ENCODE data around the gene C12orf60. TPM values are rescaled to one million over a fixed set of nuclear protein-coding genes. Genes with fewer than 3 reads are reported as not detected.
A peak's percentile ranks its signal among the peaks of the same experiment; 100 is the strongest.

Gene C12orf60
- total RNA-seq, 6 experiments from 2014 or later: 0.38 to 0.83 (median 0.64) TPM

DNA sequence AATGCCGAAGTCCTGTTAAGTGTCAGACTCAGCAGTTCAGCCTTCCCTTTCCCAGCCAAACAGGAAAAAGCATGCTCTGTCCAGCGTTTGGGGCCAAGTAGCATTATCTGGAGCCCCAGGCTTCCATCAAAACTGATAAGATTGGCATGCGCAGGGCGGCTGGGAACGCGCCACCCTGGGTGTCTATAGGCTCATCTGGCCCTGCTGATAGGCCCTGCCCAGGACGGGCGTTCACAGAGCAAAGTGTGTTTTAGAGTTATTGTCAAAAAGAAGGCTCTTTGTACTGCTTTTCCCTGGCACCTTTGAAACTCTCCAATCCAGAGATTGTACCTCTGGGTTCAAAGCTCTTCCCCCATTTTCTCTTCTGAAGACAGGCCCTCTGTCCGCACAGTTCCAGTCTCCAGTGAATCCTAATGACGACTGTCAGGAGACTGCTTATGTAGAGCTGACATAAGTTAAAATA is 40.0 kb downstream of the C12orf60 start, which contains the start of gene ART4:
Gene ART4 (minus strand): TSS at position 102 of the 463 bp plus-strand sequence. CDS start 413 bp downstream, outside the sequence.
- TF ChIP-seq, protein P1, sequence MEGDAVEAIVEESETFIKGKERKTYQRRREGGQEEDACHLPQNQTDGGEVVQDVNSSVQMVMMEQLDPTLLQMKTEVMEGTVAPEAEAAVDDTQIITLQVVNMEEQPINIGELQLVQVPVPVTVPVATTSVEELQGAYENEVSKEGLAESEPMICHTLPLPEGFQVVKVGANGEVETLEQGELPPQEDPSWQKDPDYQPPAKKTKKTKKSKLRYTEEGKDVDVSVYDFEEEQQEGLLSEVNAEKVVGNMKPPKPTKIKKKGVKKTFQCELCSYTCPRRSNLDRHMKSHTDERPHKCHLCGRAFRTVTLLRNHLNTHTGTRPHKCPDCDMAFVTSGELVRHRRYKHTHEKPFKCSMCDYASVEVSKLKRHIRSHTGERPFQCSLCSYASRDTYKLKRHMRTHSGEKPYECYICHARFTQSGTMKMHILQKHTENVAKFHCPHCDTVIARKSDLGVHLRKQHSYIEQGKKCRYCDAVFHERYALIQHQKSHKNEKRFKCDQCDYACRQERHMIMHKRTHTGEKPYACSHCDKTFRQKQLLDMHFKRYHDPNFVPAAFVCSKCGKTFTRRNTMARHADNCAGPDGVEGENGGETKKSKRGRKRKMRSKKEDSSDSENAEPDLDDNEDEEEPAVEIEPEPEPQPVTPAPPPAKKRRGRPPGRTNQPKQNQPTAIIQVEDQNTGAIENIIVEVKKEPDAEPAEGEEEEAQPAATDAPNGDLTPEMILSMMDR (IDR thresholded peaks at IDR 0.05): no peak
- Mint-ChIP-seq H3K4me3 (no peak within 1 kb of the TSS), H3K4me1 (ENCODE audit: low read depth) (peaks cover 34% of the 10 kb centered on the region), H3K27ac (no peak within 1 kb of the TSS), H3K27me3 (ENCODE audit: insufficient read depth) (no peaks in the 10 kb centered on the region), H3K36me3 (ENCODE audit: low read depth) (no peaks in the 10 kb centered on the region), H3K9me3 (no peaks in the 10 kb centered on the region)
- DNase-seq: no peak

- H3K27me3 Mint-ChIP-seq (ENCODE audit: insufficient read depth): no peaks in the 10 kb centered on the region
- H3K9me3 Mint-ChIP-seq: no peaks in the 10 kb centered on the region
- TF ChIP-seq, protein P1 (IDR thresholded peaks at IDR 0.05): no peak
- no peak for DNase-seq
- no peaks in the 10 kb centered on the region for H3K36me3 Mint-ChIP-seq (ENCODE audit: low read depth)
- no peak overlapping the region for H3K4me3 Mint-ChIP-seq
- peaks cover 37% of the 10 kb centered on the region for H3K4me1 Mint-ChIP-seq (ENCODE audit: low read depth)
- no peak overlapping the region for H3K27ac Mint-ChIP-seq
These were observed 40.9 kb downstream of the C12orf60 start for GRCh38 chr12:14844401-14844800.

DNA sequence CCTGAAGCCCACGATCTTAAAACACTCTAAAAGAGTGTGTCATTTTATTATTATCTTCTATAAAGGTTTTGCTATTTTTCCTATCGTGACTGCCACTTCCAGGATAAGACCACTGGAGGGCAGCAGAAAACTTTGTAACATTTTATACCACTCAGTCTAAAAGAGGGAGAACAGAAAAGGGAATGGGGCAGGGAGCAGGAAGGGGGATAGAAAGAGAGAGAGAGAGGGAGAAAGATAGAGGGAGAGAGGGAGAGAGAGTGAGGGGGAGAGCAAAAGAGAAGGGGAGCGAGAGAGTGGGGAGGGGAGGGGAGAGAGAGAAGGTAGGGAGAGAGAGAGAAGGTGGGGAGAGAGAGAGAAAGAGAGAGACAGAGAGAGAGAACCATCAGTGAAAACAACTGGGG is 41.9 kb downstream of the C12orf60 start:
- H3K4me1 Mint-ChIP-seq (ENCODE audit: low read depth): peaks cover 41% of the 10 kb centered on the region
- TF ChIP-seq, protein P1 (IDR thresholded peaks at IDR 0.05): peak; percentile 80
- no peaks in the 10 kb centered on the region for H3K36me3 Mint-ChIP-seq (ENCODE audit: low read depth)
- H3K9me3 Mint-ChIP-seq: no peaks in the 10 kb centered on the region
- DNase-seq: peak; percentile 57
- no peak overlapping the region for H3K4me3 Mint-ChIP-seq
- H3K27ac Mint-ChIP-seq: no peak overlapping the region
- no peaks in the 10 kb centered on the region for H3K27me3 Mint-ChIP-seq (ENCODE audit: insufficient read depth)

DNA sequence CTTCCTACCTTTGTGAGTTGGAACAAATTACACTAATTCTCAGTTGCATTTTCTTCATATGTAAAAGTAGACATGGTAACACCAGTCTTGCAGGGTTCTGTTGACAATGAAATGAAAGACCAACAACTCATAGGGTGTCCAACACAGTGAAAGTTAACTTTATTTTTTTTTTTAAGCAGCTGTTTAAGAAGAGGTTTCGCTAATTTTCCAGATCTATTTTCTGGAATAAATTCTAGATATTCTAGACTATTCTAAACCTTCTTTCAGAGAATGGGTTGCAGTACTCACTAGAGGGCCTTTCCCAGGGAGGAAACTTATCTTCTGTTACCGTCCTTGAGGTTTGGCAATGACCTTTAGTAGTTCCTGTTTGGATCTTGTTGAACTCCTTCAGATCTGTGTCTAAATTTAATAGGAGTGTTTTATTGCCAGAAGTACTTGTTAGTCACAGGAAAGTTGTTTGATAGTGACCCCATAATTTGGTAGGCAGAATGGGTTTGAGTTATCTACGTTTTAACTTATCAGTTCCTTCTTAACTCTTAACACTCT is 42.6 kb downstream of the C12orf60 start:
- DNase-seq: no peak
- TF ChIP-seq, protein P1 (IDR thresholded peaks at IDR 0.05): no peak
- Mint-ChIP-seq H3K9me3 (no peaks in the 10 kb centered on the region), H3K27ac (no peak overlapping the region), H3K36me3 (ENCODE audit: low read depth) (no peaks in the 10 kb centered on the region), H3K4me1 (ENCODE audit: low read depth) (peaks cover 36% of the 10 kb centered on the region), H3K27me3 (ENCODE audit: insufficient read depth) (peaks cover 4% of the 10 kb centered on the region), H3K4me3 (no peak overlapping the region)

DNA sequence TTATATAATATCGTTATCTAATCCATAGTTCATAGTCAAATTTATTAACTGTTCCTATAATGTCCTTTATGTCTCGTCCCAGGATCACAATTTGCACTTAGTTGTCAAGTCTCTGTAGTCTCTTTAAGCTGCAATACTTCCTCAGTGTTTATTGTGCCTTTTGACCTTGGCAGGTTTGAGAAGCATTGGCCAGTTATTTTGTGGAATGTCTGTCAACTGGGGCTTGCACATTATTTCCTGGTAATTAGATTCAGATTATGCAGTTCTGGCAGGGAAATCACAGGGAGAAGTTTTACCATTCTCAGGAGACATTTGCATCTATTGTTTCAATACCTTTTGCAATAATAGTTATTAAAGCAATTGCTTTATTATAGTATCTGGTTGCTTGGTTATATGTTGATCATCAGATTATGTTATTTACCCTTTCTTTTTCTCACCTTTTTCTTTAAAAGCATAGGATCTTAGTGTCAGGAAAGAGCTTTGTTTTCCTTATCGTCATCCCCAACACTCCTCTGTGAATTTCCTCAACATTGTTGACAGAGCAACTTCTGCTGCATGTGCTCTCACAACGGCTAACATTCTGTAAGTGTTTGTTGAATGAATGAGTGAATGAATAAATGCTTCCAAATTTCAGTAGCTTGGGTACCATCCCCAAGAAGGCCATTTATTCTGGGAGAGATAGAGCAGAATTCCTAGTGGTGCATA is 43.6 kb downstream of the C12orf60 start:
- no peak overlapping the region for H3K27ac Mint-ChIP-seq
- H3K4me3 Mint-ChIP-seq: no peak overlapping the region
- DNase-seq: no peak
- no peaks in the 10 kb centered on the region for H3K9me3 Mint-ChIP-seq
- H3K27me3 Mint-ChIP-seq (ENCODE audit: insufficient read depth): peaks cover 7% of the 10 kb centered on the region
- TF ChIP-seq, protein P1 (IDR thresholded peaks at IDR 0.05): no peak
- H3K4me1 Mint-ChIP-seq (ENCODE audit: low read depth): peaks cover 27% of the 10 kb centered on the region
- no peaks in the 10 kb centered on the region for H3K36me3 Mint-ChIP-seq (ENCODE audit: low read depth)

Data from HFFc6 (cell line).